B cell (primary cell): ENCODE results near the gene ATG7. TPM values are rescaled to one million over a fixed set of nuclear protein-coding genes. Genes with fewer than 3 reads are reported as not detected.

Experiments
- ATAC-seq: fragments of 200-7000 bp; cut with Tn5 transposase; one replicate; pipeline ENCODE4 v1.10.0; 2021; ENCODE audit warnings: low read depth, mild to moderate bottlenecking, moderate number of reproducible peaks, moderate library complexity
- CTCF ChIA-PET: fragments of 350-600 bp; sonication (Branson Sonifier 250); formaldehyde crosslinking; loops from one replicate; lab custom pipeline; 2021; ENCODE audit warnings: antibody characterized with exemption, inconsistent platforms; lab: Charles Lee
- POLR2A ChIA-PET: fragments of 350-600 bp; sonication (Branson Sonifier 250); formaldehyde crosslinking; loops from one replicate; lab custom pipeline; 2021; ENCODE audit warnings: antibody characterized with exemption; lab: Charles Lee
- DNase-seq: peaks from one replicate; pipeline ENCODE4 v3.0.0; 2013
- H2AFZ ChIP-seq: 2 replicates; pipeline ENCODE4 v1.6.1; 2012; ENCODE audit warnings: mild to moderate bottlenecking, low read depth, low read length; ENCODE audit not compliant: insufficient read depth, poor library complexity, severe bottlenecking
- H3K27ac ChIP-seq, 2 donors: 1 replicate in 1 of 2; 2 replicates in 1 of 2; pipeline ENCODE4 v1.5.1; 2012 to 2013; ENCODE audit warnings: low read length in 2 of 2, mild to moderate bottlenecking in 2 of 2, moderate library complexity in 1 of 2
- H3K27me3 ChIP-seq, 4 experiments: fragments of 200-600 bp in 1 of 4; sonication (generic) in 1 of 4; replicated peaks in 1 of 4; 1 replicate in 2 of 4; 2 replicates in 2 of 4; pipeline versions ENCODE4 v1.6.1 to v1.7.0; 2013 to 2016; ENCODE audit warnings: low read length in 3 of 4, mild to moderate bottlenecking in 2 of 4, mixed read lengths in 1 of 4, moderate library complexity in 1 of 4; ENCODE audit not compliant: insufficient read depth in 4 of 4, control insufficient read depth in 3 of 4; ENCODE audit errors: control extremely low read depth in 1 of 4
- H3K36me3 ChIP-seq, 2 experiments: replicated peaks in 1 of 2; 1 replicate in 1 of 2; 2 replicates in 1 of 2; pipeline versions ENCODE4 v1.6.1 to v1.7.1; 2013; ENCODE audit warnings: low read length in 1 of 2; ENCODE audit not compliant: insufficient read depth in 2 of 2, control insufficient read depth in 1 of 2; ENCODE audit errors: control extremely low read depth in 1 of 2, extremely low read depth in 1 of 2
- H3K4me1 ChIP-seq, 2 donors: fragments of 200-600 bp in 1 of 2; sonication (generic) in 1 of 2; 1 replicate in 1 of 2; 2 replicates in 1 of 2; pipeline versions ENCODE4 v1.5.1 to v1.6.1; 2013 to 2017; ENCODE audit warnings: low read length in 2 of 2; ENCODE audit not compliant: control insufficient read depth in 2 of 2, insufficient read depth in 2 of 2
- H3K4me2 ChIP-seq: replicated peaks from 2 replicates; pipeline ENCODE3; 2012; ENCODE audit warnings: mild to moderate bottlenecking, low read depth, low read length; ENCODE audit not compliant: poor library complexity, severe bottlenecking
- H3K4me3 ChIP-seq, 5 experiments: fragments of 200-600 bp in 1 of 5; sonication (generic) in 1 of 5; 1 replicate in 3 of 5; 2 replicates in 2 of 5; pipeline versions ENCODE4 v1.5.1 to v1.7.0; 2011 to 2016; ENCODE audit warnings: low read length in 4 of 5, mild to moderate bottlenecking in 4 of 5, low read depth in 2 of 5, control low read depth in 1 of 5, moderate library complexity in 1 of 5; ENCODE audit not compliant: insufficient read depth in 1 of 5; ENCODE audit errors: control extremely low read depth in 1 of 5, extremely low read depth in 1 of 5
- H3K79me2 ChIP-seq: fragments of 200-600 bp; sonication (generic); one replicate; pipeline ENCODE4 v1.6.0; 2016; ENCODE audit warnings: low read length; ENCODE audit not compliant: control insufficient read depth, insufficient read depth
- H3K9ac ChIP-seq: fragments of 200-600 bp; sonication (generic); 2 replicates; pipeline ENCODE4 v1.6.1; 2017; ENCODE audit warnings: mild to moderate bottlenecking, low read length, moderate library complexity
- H3K9me3 ChIP-seq, 3 donors: one replicate each; pipeline versions ENCODE4 v1.6.1 to v1.7.1; 2013; ENCODE audit warnings: low read length in 2 of 3; ENCODE audit not compliant: control insufficient read depth in 2 of 3, insufficient read depth in 1 of 3; ENCODE audit errors: control extremely low read depth in 1 of 3
- H4K20me1 ChIP-seq: 2 replicates; pipeline ENCODE4 v1.6.0; 2012; ENCODE audit warnings: mild to moderate bottlenecking, low read length; ENCODE audit not compliant: insufficient read depth, control insufficient read depth, poor library complexity, severe bottlenecking
- H3K27ac Mint-ChIP-seq: one replicate; pipeline ENCODE4 v1.8.0; 2021; ENCODE audit warnings: mixed read lengths
- H3K27me3 Mint-ChIP-seq: one replicate; pipeline ENCODE4 v1.8.0; 2021; ENCODE audit warnings: mixed read lengths
- H3K4me1 Mint-ChIP-seq: one replicate; pipeline ENCODE4 v1.8.0; 2021; ENCODE audit warnings: mixed read lengths
- H3K4me3 Mint-ChIP-seq: one replicate; pipeline ENCODE4 v1.8.0; 2021; ENCODE audit warnings: mixed read lengths
- H3K9me3 Mint-ChIP-seq: one replicate; pipeline ENCODE4 v1.8.0; 2022; ENCODE audit warnings: mixed read lengths; ENCODE audit not compliant: insufficient read depth
- EZH2 ChIP-seq: IDR thresholded peaks from 2 replicates; pipeline ENCODE4 v1.6.1; 2012; ENCODE audit warnings: borderline replicate concordance, low read depth, mild to moderate bottlenecking, moderate library complexity, low read length; ENCODE audit not compliant: insufficient read depth, poor library complexity, severe bottlenecking
- WGBS: methylation state at CpG from one replicate; pipeline ENCODE4 v1.1.5; 2013; ENCODE audit warnings: missing lambda C conversion rate; ENCODE audit not compliant: insufficient coverage; 5-methylcytosine and 5-hydroxymethylcytosine counted together
- intact Hi-C: fragments of 100-400 bp; cut with micrococcal nuclease; formaldehyde crosslinking; loops from one replicate; pipeline ENCODE4 v1.10.0; 2022
- polyA plus RNA-seq: library from polyadenylated mRNA; depleted of rRNA; stranded (reverse); fragments of >200 nt; gene quantifications from 2 replicates; pipeline ENCODE4 v1.2.3, GENCODE V29; 2012
- total RNA-seq, 2 donors: library from RNA; stranded (reverse); fragments of 120-200 nt in 1 of 2; gene quantifications; 1 replicate in 1 of 2; 2 replicates in 1 of 2; pipeline versions ENCODE4 v1.2.3 to v1.2.4, GENCODE V29; 2013 to 2022
- TF ChIP-seq, protein P1 (sequence below): fragments of 200-600 bp; IDR thresholded peaks from one replicate; pipeline ENCODE4 v1.8.0; 2022; ENCODE audit warnings: antibody characterized with exemption, mild to moderate bottlenecking

The ATG7 gene
- total and polyA plus RNA-seq, 2 donors (not counting 1 experiment from before 2014, with no cell fraction given), result 13.9 to 66.4 TPM

DNA sequence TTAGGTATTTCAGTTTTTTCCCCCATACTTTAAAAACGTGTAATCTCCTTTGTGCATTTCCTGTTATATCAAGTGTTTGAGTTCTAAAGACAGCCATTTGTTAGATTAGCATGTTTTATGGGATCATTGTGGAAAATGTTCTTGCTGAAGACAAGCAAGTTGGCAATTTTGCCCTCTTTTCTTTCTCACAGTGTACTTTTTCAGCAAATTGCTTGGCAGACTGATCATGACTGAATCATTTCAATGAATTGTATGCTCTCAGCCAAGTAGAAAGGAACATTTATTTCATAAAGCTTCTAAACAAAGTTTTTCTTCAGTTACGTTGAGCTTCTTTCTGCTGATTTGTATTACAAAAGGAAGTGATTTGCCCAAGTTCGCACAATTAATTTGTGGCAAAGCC is 51.6 kb downstream of the ATG7 start:
- no peak overlapping the region for H3K9ac ChIP-seq
- intact Hi-C loops, result no loop called here
- H3K27me3 ChIP-seq, result no peaks in the 10 kb centered on the region
- ATAC-seq, result no peak
- no peaks in the 10 kb centered on the region for H3K27me3 Mint-ChIP-seq
- no peak overlapping the region for H3K4me3 ChIP-seq
- WGBS, result no CpG with 5 or more reads among the region's 3 CpGs
- DNase-seq, result no peak
- no peaks in the 10 kb centered on the region for H3K79me2 ChIP-seq
- no peaks in the 10 kb centered on the region for H3K9me3 Mint-ChIP-seq
- H3K4me1 ChIP-seq, result no peaks in the 10 kb centered on the region
- POLR2A ChIA-PET, result no interaction called here
- H3K4me2 ChIP-seq, result no peak overlapping the region
- H3K9me3 ChIP-seq, result no peaks in the 10 kb centered on the region
- CTCF ChIA-PET, result interaction anchor here (1.3 to 1.7 kb wide), 2 partner anchors 11 to 87 kb away, joined by 4 to 6 read pairs; no protein-coding TSS in a partner anchor
- H3K36me3 ChIP-seq, result peaks cover 25 to 44% of the 10 kb centered on the region in 2 experiments
- H2AFZ ChIP-seq, result no peak overlapping the region
- H3K27ac ChIP-seq, result no peak overlapping the region
- H3K4me3 Mint-ChIP-seq, result no peak overlapping the region
- H3K27ac Mint-ChIP-seq, result no peak overlapping the region
- no peaks in the 10 kb centered on the region for H3K4me1 Mint-ChIP-seq
- no peaks in the 10 kb centered on the region for H4K20me1 ChIP-seq
- no peak for TF ChIP-seq EZH2
- TF ChIP-seq, protein P1, sequence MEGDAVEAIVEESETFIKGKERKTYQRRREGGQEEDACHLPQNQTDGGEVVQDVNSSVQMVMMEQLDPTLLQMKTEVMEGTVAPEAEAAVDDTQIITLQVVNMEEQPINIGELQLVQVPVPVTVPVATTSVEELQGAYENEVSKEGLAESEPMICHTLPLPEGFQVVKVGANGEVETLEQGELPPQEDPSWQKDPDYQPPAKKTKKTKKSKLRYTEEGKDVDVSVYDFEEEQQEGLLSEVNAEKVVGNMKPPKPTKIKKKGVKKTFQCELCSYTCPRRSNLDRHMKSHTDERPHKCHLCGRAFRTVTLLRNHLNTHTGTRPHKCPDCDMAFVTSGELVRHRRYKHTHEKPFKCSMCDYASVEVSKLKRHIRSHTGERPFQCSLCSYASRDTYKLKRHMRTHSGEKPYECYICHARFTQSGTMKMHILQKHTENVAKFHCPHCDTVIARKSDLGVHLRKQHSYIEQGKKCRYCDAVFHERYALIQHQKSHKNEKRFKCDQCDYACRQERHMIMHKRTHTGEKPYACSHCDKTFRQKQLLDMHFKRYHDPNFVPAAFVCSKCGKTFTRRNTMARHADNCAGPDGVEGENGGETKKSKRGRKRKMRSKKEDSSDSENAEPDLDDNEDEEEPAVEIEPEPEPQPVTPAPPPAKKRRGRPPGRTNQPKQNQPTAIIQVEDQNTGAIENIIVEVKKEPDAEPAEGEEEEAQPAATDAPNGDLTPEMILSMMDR, result no peak

DNA sequence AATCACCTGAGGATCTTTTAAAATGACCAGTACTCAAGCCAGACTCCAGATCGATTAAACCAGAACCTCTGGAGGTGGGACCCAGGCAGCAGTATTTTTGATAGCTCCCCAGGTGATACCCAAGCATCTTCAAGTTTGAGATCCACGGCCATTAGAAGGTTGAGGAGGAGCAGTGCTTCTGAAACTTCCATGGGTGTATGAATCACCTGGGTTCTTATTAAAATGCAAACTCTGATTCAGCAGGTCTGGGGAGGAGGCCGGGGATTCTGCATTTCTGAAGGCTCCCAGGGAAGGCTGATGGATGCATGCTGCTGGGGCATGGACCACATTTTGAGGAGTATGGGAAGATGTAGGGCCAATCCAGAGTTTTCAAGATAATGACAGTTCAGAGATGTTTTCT is 55.4 kb downstream of the ATG7 start:
- H3K27ac Mint-ChIP-seq, result no peak overlapping the region
- Histone ChIP-seq H3K36me3 (peaks cover 21 to 28% of the 10 kb centered on the region in 2 experiments), H3K4me3 (no peak overlapping the region), H3K4me2 (no peak overlapping the region), H3K9me3 (no peaks in the 10 kb centered on the region), H2AFZ (no peak overlapping the region), H3K79me2 (no peaks in the 10 kb centered on the region), H3K9ac (no peak overlapping the region), H3K4me1 (no peaks in the 10 kb centered on the region), H3K27me3 (no peaks in the 10 kb centered on the region), H3K27ac (no peak overlapping the region), H4K20me1 (no peaks in the 10 kb centered on the region)
- intact Hi-C loops, result no loop called here
- no peaks in the 10 kb centered on the region for H3K4me1 Mint-ChIP-seq
- H3K4me3 Mint-ChIP-seq, result no peak overlapping the region
- TF ChIP-seq EZH2, result no peak
- TF ChIP-seq, protein P1, result no peak
- CTCF ChIA-PET, result interaction anchor here (2.1 to 2.2 kb wide), 2 partner anchors 8 to 91 kb away, joined by 8 to 11 read pairs; no protein-coding TSS in a partner anchor
- DNase-seq (no peak), ATAC-seq (no peak)
- POLR2A ChIA-PET, result no interaction called here
- no peaks in the 10 kb centered on the region for H3K27me3 Mint-ChIP-seq
- no peaks in the 10 kb centered on the region for H3K9me3 Mint-ChIP-seq
- 90% methylated on average over 3 of the region's 3 CpGs for WGBS
